Measurements from ENCODE around the gene OR2Z1.

The OR2Z1 gene, protein sequence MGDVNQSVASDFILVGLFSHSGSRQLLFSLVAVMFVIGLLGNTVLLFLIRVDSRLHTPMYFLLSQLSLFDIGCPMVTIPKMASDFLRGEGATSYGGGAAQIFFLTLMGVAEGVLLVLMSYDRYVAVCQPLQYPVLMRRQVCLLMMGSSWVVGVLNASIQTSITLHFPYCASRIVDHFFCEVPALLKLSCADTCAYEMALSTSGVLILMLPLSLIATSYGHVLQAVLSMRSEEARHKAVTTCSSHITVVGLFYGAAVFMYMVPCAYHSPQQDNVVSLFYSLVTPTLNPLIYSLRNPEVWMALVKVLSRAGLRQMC

DNA sequence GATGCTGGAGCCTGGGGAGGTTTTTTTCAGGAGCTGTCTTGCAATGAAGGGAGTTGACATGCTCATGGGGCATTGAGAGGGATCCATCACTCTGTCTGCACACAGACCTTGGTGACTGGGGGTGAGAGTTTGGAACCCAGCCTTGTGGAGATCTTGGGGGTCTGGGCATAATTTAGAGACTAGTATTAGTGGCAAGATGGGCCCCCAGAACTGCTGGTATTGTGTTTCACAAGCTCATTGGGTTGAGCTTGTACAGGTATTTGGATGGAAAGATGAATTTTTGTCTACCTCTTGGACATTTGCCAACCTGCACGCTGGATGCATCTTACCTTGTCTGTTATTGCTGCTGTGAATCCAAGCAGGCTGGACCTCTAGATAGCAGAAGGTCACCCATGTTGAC is at the start of gene OR2Z1:
OR2Z1 (plus strand) TSS at position 301 of the 400 bp plus-strand sequence. CDS start 9,395 bp downstream, outside the sequence.
- DNase-seq (ENCODE audit: low spot score) = no peak

DNA sequence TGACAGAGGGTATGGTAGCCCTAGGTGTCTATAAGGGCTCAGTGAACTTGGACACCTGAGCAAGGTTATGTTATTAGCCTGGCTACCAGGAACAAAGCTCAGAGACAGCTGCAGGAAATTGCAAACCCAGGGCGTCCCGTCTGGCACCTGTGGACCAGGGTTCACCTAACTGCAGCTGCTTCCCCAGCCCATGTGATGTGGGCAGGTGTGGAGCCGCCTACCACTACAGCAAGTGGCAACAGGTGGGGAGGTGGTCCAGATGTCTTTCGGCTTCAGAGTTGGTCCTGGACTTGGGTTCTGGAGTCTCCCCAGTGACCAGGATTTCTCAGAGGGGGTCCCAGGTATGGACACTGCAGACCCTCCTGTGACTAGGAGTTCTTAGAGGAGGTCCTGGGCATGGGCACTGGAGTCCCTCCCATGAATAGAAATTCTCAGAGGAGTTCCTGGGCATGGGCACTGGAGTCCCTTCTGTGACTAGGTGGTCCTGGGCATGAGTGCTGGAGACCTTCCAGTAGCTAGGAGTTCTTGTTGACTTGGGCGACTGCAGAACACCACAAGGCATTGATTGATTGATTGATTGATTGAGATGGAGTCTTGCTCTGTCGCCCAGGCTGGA is 48.0 kb upstream of the OR2Z1 start:
- DNase-seq (ENCODE audit: low spot score) = no peak

DNA sequence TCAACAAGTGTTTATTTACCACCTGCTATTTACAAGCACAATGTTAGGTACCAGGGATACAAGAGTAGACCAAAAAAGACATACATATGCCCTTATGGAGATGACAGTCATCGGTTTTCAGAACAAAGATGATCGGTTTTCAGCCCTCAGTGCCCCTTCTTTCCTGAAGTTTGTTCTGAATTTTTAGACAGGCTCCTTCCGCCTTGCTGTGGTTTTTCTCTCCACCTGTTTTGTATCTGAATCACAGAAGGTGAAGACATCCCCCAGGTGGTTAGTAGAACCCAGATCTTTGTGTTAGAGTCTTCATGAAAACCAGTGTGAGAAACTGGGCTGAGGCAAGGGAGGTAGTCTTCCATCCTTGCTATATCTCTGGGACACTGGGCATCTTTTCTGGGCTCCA is 46.4 kb upstream of the OR2Z1 start:
- DNase-seq (ENCODE audit: low spot score) = no peak

DNA sequence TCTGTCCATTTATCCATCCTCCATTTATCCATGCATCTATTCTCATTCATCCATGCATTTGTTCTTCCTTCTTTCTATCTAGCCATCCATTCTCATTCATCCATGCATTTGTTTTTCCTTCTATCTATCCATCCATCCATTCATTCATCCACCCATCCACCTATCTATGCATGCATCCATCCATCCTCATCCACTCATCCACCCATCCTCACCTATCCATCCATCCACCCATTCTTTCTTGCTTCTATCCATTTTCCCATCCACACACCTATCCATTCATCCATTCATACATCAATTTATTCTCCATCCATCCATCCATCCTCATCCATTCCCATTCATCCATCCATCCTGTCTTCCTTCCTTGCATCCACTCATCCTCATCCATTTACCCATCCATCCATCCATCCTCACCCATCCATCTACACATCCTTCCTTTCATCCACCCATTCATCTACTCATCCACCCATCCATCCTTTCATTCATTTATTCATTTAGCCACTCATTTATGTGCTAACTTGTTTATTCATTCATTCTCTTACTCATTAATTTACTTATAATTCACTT is 43.1 kb upstream of the OR2Z1 start:
- DNase-seq (ENCODE audit: low spot score) = no peak

DNA sequence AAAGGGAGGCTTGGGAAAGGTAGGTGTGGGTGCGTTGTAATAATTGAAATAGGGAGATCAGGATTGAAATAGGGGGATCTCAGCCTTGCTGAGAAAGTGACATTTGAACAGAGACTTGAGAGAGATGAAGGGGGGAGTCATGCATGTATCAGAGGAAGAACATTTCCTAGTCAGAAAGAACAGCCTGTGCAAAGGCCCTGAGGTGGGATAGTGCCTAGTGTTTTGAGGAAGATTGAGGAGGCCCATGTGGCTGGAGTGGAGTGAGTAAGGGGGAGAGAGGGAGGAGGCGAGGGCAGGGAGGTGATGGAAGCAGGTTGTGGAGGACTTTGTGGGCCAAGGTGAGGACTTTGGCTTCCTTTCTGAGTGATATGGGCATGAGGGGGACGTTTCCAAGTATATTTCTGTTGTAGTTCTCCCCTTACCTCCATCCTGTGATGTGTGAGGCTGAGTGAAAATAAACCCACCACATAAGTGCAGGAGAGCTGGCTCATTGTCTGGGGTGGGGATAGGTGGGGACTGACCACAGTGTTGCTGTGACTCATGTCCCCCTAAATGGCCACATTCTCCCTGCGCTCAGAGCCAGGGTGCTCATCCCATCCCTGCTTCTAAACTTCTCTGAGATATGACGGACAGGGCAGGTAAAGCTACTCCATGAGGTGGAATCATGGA is 40.6 kb upstream of the OR2Z1 start:
- DNase-seq (ENCODE audit: low spot score) = no peak

DNA sequence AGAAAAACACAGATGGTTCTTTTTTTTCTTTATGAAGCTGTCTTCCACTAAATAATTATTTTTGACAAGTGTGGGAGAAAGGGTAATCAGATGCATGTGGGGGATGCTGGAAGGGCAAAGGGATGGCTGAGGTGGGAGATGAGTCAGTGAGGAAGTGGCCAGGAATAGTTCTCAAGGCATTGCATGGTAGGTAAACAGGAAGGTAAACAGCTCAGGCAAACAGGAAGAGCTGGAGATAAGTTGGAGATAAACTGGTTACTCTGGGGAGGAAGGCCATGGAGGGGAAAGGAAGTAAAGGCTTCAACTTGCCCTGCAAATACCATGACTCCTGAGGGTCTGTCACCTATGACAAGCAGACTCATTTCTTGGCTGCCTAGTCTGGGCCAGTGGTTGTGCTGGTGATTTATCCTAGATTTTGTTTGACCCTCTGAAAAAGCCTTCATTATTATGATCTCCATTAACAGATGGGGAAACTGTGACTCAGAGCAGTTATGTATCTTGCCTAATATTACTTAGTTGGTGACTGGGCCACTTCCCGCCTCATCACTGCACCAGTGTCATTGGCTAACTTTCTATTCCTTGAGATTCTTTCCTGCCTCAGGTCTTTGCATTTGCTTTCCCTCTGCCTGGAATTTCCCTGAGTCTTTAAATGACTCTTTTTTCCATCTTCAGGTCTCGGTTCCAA is 39.9 kb upstream of the OR2Z1 start:
- DNase-seq (ENCODE audit: low spot score) = no peak

DNA sequence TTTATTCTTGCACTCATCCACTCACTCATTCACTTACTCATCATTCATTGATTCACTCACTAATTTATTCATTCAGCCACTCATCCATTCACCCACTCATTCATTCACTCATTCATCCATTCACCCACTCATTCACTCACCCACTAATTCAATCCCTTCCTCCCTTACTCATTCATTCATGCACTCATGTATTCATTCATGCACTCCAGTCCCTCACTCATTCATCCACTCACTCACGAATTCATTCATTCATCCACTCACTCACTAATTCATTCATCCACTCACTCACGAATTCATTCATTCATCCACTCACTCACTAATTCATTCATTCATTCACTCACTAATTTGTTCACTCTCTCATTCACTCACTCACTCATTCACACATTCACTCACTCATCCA is 39.0 kb upstream of the OR2Z1 start:
- DNase-seq (ENCODE audit: low spot score) = no peak

DNA sequence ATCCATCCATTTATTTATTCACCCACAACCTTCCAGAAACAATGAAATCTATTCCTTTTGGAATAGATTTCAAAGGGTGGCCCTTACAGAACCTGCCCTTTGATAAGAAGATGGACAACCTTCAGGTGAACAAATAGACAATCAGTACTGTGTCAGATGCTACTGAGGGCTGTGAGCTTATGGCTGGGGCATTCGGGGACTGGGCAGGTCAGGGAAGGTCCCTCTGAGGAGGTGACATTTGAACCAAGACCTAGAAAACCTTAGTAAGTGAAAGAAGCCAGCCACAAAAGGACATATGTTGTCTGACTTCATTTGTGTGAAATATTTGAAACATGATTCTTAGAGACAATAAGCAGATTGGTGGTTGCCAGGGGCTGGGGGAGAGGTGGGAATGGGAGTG is 38.5 kb upstream of the OR2Z1 start:
- DNase-seq (ENCODE audit: low spot score) = no peak

DNA sequence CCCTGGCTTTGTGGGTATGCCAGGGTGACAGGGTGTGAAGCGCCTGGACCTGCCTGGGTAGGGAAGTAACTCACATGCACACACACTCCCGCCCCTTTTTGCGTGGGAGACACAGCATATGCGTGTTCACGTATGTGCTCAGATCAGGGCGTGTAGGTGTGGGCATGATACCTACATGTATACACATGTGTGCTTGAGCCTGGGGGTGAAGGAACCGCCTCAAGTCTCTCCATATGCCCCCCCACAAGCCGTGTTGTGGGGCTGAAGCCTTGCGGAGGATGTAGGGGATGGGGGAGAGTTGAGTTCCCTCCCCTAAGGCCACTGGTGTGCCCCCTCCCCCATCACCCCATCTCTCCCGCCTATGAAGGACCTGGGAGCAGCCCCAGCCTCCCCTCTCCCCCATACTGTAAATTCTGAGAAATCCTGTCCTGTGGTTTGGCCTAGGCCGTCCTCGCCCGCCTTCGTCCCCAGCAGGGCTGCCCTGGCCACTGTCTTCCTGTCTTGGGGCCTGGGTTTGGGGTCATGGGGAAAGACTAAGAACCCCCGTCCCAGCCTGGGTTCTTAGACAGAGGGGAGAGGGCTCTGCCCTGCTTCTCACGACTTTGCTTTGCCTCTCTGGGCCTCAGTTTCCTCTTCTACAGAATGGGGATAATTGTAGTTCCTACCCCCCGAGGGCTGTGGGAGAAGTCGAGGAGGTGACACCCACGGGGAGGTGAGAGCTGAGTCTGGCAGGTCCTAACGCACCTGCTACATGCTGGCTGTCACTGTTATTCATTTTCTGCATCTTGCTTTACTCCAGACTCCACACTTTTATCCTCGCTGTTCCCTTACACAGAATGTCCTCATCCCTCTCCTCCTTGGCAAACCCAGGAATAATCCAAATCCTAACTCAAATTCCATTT is 37.2 kb upstream of the OR2Z1 start:
- no peak for DNase-seq (ENCODE audit: low spot score)

DNA sequence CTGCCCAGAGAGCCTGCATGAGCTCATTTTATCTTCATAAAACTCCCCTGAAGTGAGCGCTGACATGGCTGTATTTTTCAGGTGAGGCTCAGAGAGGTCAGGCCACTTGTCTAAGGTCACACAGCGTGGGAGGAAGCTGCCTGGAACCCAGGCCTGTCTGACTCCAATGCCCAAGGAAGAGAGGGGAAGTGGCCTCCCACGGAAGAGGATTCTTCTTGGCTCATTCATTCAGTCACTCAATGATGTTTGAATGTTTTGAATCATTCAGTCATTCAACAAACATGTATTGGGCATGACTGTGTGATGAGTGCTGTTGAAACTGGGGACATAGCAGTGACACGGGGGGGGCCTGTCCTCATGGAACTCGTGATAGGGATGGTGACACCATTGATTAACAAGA is 34.9 kb upstream of the OR2Z1 start:
- no peak for DNase-seq (ENCODE audit: low spot score)

DNA sequence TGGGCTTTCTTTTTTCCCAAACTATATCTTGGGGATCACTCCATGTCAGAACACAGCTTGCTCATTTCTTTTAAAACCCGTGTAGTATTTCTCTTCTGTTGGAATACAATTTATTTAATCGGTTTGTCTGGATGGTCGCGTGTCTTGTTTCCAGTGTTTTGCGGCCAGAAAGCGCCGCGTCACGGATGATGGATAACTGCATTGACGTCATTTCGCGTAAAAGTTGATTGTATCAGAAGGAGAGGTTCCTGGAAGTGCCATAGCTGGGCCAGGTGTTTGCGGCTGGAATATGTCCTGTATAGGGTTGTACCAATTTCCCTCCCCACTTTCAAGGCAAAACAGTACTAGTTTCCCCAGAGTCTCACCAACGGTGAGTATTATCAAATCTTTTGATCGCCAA is 32.5 kb upstream of the OR2Z1 start:
- no peak for DNase-seq (ENCODE audit: low spot score)

DNA sequence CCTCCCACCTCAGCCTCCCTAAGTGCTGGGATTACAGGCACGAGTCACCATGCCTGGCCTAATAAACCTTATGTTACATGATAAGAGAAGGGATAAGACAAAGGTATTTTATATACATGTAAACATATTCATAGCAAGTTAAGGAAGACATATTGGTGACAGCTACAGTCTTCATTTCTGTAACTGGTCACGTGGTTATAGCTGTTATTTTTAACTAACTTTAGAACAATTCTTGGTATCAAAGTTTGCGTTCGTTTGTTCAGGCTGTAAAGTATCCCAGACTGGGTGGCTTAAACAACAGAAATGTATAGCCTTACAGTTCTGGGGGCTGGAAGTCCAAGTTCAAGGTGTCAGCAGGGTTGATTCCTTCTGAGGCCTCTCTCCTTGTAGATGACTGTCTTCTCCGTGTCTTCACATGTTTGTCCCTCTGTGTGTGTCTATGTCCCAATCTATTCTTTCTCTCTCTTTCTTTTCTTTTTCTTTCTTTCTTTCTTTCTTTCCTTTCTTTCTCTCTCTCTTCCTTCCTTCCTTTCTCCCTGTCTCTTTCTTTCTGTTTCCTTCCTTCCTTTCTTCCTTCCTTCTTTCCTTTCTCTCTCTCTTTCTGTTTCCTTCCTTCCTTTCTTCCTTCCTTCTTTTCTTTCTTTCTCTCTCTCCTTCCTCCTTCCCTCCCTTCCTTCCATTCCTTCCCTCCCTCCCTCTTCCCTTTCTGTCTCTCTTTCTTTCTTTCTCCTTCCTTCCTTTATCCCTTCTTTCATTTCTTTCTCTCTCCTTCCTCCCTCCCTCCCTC is 30.5 kb upstream of the OR2Z1 start:
- no peak for DNase-seq (ENCODE audit: low spot score)

DNA sequence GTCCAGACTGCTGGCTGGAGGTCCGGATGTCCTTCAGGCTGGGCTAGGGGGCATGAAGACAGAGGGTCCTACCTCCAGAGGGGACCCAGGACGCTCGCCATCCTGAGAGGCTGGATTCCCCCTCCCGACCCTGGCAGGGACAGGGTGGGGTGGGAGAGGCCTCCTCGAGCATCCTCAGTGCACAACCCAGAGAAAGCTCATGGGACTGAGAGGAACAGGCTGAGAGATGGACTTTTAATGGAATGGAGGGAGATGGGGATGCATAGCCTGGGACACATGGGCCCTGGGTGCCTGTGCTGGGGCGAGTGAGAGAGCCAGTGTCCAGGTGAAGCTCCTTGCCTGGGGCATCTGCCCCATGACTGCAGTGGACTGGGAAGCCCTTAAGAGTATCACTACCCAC is 25.9 kb upstream of the OR2Z1 start:
- DNase-seq (ENCODE audit: low spot score) = no peak

DNA sequence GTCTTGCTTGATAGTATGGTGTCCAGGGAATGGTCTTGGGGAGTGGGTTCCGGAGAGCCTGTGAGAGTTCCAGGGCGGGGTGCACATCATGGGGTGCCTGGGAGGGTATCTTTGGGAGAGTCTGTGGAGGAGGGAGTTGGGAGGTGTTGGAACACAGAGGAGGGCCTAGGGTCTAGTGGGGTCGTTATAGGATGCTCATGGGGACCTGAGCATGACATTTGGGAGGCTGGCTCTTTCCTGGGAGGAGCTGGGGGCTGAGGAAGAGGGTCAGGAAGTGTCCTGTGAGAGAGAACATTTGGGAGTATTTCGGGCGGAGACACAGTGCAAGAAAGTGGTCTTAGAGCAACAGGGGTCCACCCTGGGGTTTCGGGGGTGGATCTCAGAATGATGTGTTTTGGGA is 25.5 kb upstream of the OR2Z1 start:
- no peak for DNase-seq (ENCODE audit: low spot score)

DNA sequence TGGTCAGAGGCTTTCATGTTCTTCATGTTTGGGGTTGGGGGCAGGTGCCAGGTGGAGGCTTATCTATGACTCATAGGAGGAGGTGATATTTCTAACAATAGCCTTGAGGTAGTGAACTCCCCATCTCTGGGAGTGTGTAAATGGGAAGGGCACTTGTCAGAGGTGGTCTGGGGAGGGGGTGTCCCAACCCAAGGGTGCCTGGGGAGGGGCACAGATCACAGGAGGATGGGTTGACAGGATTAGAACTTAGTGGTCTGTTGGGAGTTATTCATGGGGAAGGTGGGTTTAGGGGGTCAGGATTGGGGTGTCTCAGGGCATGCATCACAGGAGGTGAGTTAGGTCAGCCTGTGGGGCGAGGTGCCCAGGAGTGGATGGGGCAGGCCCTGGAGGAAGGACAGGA is 24.4 kb upstream of the OR2Z1 start:
- DNase-seq (ENCODE audit: low spot score) = no peak

DNA sequence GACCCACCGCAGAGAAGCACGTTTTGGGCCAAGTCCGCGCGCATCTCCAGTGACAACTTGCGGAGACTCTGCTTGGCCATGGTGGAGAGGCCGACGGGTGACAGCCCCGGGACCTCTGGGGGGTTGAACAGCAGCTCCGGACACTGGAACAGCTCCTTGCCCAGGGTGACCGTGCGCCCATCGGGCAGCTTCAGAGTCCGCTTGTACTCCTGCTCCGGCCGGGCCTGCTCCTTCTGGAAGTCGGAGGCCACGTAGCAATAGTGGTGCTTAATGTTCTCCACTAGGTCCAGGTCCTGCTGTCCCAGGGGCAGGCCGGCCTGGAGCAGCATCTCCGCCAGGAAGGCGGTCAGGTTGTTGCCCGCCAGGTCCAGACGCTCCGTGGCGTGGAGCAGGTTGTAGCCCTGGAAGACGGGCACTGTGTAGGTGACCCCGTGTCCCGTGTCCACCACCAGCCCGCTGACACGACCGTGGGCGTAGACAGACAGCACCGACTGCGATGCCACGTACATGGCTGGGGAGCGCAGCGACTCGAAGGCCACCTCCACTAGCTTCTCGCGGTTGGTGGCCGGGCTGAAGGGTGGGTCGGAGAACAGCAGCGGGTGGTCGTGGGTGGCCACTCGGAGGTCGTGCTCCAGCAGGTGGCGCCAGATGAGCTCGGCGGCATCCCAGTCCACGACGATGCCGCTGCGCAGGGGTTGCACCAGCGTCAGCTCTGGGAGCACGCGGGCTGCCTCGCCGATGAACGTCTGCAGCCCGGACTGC is 23.6 kb upstream of the OR2Z1 start:
- DNase-seq (ENCODE audit: low spot score) = peak; percentile 56

DNA sequence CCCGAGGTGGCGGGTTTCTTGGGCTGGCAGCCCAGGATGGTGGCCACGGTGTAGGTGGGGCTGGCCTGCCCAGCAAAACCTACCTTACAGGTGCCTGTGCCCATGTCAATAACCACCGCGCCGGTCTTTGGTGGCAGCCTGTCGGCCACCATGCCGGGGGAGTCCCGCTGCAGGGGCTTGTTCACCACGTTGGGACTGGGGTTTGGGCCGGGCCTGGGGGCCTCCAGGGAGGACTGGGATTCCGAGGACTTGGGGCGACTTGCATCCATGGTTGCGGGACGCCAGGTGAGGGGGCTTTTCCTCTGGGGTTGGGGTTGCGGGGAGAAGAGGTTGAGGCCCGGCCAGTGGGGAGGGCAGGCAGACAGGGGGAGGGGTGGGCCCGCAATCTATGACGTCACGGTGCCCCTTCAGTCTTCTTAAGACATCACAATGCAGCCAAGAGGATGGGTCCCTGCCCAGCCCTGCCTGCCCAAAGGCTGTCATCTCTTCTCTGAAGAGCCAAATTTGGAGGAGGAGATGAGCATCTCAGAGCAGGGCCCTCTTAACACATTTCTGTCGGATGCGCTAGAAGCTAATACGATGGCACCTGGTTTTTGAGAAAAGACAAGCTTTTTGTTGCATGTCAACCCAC is 22.9 kb upstream of the OR2Z1 start, which contains the start of gene ACTL9:
ACTL9 (minus strand) TSS at position 363 of the 631 bp plus-strand sequence; CDS start at position 269, 94 bp downstream.
- no peak for DNase-seq (ENCODE audit: low spot score)

DNA sequence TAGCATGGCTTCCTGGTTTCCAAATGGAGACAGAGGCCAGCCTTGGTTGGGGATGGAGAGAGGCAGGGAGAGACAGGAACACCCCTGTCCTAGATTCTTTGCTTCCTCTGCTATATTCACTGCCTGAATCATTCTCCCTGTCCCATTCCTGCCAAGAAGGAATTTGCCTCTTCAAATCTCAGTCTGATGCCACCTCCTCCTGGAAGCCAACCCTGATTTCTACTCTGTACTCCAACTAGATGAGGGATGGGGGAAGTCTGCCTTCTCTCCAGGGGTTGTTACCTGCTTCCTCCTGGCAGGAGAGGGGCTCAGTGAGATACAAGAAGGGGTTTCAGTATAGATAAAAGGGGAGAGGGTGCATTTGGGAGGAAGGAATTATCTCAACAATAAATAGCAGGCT is 21.5 kb upstream of the OR2Z1 start:
- DNase-seq (ENCODE audit: low spot score) = no peak

DNA sequence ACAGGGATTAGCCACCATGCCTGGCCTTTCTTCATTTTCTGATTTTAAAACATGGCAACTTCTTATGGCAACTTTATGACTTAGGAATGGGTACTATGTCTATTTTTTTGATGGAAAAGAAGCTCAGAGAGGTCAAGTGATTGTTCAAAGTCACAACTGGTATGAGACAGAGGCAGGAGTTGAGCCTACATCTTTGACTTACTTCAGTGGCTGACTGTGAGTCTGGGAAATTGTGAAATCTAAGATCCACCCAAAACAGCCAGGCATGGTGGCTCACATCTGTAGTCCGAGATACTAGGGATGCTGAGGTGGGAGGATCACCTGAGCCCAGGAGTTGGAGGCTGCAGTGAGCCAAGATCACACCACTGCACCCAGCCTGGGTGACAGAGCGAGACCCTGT is 20.5 kb upstream of the OR2Z1 start:
- no peak for DNase-seq (ENCODE audit: low spot score)

Data from D341Med (cell line).